Hepatocyte (in vitro differentiated cells): ENCODE measurements around the gene C1GALT1C1. TPM values are rescaled to one million over a fixed set of nuclear protein-coding genes. Genes with fewer than 3 reads are reported as not detected.
A peak's percentile ranks its signal among the peaks of the same experiment; 100 is the strongest.

Experiments
- DNase-seq: peaks from one replicate; pipeline ENCODE4 v3.0.0-alpha.2; 2016; ENCODE audit warnings: low spot score
- H2AFZ ChIP-seq: fragments of 200-600 bp; sonication (generic); 2 replicates; pipeline ENCODE4 v1.6.0; 2016; ENCODE audit warnings: antibody characterized with exemption, mild to moderate bottlenecking
- H3K27ac ChIP-seq: fragments of 200-600 bp; sonication (generic); 2 replicates; pipeline ENCODE4 v1.5.1; 2016; ENCODE audit warnings: mild to moderate bottlenecking
- H3K27me3 ChIP-seq: fragments of 200-600 bp; sonication (generic); 2 replicates; pipeline ENCODE4 v1.6.1; 2016
- H3K36me3 ChIP-seq: fragments of 200-600 bp; sonication (generic); replicated peaks from 2 replicates; pipeline ENCODE4 v1.5.1; 2016; ENCODE audit warnings: low read depth; ENCODE audit not compliant: insufficient read depth
- H3K4me1 ChIP-seq: fragments of 200-600 bp; sonication (generic); 2 replicates; pipeline ENCODE4 v1.5.1; 2016; ENCODE audit warnings: mild to moderate bottlenecking, moderate library complexity; ENCODE audit not compliant: insufficient read depth
- H3K4me2 ChIP-seq: fragments of 200-600 bp; sonication (generic); 2 replicates; pipeline ENCODE4 v1.6.0; 2016
- H3K4me3 ChIP-seq: fragments of 200-600 bp; sonication (generic); 2 replicates; pipeline ENCODE4 v1.5.1; 2016; ENCODE audit warnings: mild to moderate bottlenecking
- H3K79me2 ChIP-seq: fragments of 200-600 bp; sonication (generic); 2 replicates; pipeline ENCODE4 v1.6.0; 2017; ENCODE audit warnings: mild to moderate bottlenecking
- H3K9me2 ChIP-seq: fragments of 200-600 bp; sonication (generic); replicated peaks from 2 replicates; pipeline ENCODE4 v1.6.0; 2017; ENCODE audit warnings: mild to moderate bottlenecking; ENCODE audit not compliant: insufficient read depth
- H3K9me3 ChIP-seq: fragments of 200-600 bp; sonication (generic); 2 replicates; pipeline ENCODE4 v1.5.1; 2016; ENCODE audit warnings: low read depth, mild to moderate bottlenecking
- H4K20me1 ChIP-seq: fragments of 200-600 bp; sonication (generic); 2 replicates; pipeline ENCODE4 v1.6.0; 2016; ENCODE audit warnings: mild to moderate bottlenecking; ENCODE audit not compliant: insufficient read depth, poor library complexity, severe bottlenecking
- EZH2 ChIP-seq: fragments of 200-600 bp; sonication (generic); IDR thresholded peaks from 2 replicates; pipeline ENCODE4 v1.6.1; 2016; ENCODE audit warnings: antibody characterized with exemption, mild to moderate bottlenecking, borderline replicate concordance
- EZH2phosphoT487 ChIP-seq: fragments of 200-600 bp; sonication (generic); IDR thresholded peaks from one replicate; pipeline ENCODE4 v1.6.1; 2018; ENCODE audit warnings: antibody characterized with exemption, mild to moderate bottlenecking, low read depth, moderate library complexity; ENCODE audit not compliant: unreplicated experiment, severe bottlenecking
- WGBS: methylation state at CpG from one replicate; pipeline ENCODE4 v1.1.6; 2016; ENCODE audit warnings: low lambda C conversion rate; ENCODE audit errors: missing lambda C conversion rate; 5-methylcytosine and 5-hydroxymethylcytosine counted together
- polyA plus RNA-seq: library from polyadenylated mRNA; unstranded; fragments of >200 nt; fragmentation: Nextera tagmentation; extraction: Ambion mirVana; gene quantifications from 2 replicates; pipeline ENCODE4 v1.2.1, GENCODE V29; 2016
- total RNA-seq: library from RNA; depleted of rRNA; stranded (reverse); fragments of >200 nt; gene quantifications from 2 replicates; pipeline ENCODE4 v1.2.3, GENCODE V29; 2014
- TF ChIP-seq, protein P1 (sequence below): fragments of 200-600 bp; sonication (generic); IDR thresholded peaks from 2 replicates; pipeline ENCODE4 v1.5.1; 2016; ENCODE audit warnings: antibody characterized with exemption, mild to moderate bottlenecking; ENCODE audit not compliant: poor library complexity

Gene C1GALT1C1
- total and polyA plus RNA-seq, 2 experiments from 2014 or later = 34.0 to 50.9 TPM

DNA sequence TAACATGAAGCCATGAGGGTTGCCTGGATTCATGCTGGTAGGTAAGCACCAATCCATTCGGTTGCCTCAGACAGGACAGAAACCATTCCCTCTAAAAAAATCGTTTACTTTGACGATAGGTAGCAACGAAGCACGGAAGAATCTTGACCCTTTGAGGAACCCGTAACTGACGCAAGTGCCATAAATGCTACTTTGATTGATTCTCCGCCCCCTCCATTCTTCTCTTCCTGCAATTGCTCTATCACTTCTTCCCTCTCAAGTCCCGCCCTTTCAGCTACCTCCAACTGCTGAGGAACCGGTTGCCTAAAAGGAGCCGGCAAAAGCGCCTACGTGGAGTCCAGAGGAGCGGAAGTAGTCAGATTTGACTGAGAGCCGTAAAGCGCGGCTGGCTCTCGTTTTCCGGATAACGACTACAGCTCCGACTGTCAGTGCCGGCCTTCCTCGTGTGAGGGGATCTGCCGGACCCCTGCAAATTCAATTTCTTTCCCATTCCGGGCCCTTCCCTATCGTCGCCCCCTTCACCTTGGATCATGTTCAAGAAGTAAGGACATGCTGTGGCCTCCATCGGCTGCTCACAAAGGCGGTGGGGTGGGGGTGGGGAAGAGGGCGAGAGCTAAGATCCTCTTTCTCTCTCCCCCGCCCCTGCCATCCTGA lies 26.0 kb downstream of the C1GALT1C1 start, which contains the start of gene MCTS1:
MCTS1 (plus strand) TSS at position 395 of the 654 bp plus-strand sequence; CDS start at position 531, 136 bp downstream.
- Histone ChIP-seq H3K27ac (peak within 1 kb of the TSS; percentile 97), H3K9me2 (no peaks in the 10 kb centered on the region), H3K4me3 (peak within 1 kb of the TSS; percentile 47), H3K79me2 (peaks cover 18% of the 10 kb centered on the region), H3K4me2 (peak within 1 kb of the TSS; percentile 76), H3K36me3 (no peaks in the 10 kb centered on the region), H3K4me1 (no peaks in the 10 kb centered on the region), H4K20me1 (no peaks in the 10 kb centered on the region), H3K27me3 (no peaks in the 10 kb centered on the region), H2AFZ (peak within 1 kb of the TSS; percentile 50), H3K9me3 (no peaks in the 10 kb centered on the region)
- peak; percentile 91 for DNase-seq
- no peak for TF ChIP-seq EZH2
- no peak for TF ChIP-seq EZH2phosphoT487
- TF ChIP-seq, protein P1, sequence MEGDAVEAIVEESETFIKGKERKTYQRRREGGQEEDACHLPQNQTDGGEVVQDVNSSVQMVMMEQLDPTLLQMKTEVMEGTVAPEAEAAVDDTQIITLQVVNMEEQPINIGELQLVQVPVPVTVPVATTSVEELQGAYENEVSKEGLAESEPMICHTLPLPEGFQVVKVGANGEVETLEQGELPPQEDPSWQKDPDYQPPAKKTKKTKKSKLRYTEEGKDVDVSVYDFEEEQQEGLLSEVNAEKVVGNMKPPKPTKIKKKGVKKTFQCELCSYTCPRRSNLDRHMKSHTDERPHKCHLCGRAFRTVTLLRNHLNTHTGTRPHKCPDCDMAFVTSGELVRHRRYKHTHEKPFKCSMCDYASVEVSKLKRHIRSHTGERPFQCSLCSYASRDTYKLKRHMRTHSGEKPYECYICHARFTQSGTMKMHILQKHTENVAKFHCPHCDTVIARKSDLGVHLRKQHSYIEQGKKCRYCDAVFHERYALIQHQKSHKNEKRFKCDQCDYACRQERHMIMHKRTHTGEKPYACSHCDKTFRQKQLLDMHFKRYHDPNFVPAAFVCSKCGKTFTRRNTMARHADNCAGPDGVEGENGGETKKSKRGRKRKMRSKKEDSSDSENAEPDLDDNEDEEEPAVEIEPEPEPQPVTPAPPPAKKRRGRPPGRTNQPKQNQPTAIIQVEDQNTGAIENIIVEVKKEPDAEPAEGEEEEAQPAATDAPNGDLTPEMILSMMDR = no peak
- WGBS = 41% methylated on average over 31 of the region's 31 CpGs

DNA sequence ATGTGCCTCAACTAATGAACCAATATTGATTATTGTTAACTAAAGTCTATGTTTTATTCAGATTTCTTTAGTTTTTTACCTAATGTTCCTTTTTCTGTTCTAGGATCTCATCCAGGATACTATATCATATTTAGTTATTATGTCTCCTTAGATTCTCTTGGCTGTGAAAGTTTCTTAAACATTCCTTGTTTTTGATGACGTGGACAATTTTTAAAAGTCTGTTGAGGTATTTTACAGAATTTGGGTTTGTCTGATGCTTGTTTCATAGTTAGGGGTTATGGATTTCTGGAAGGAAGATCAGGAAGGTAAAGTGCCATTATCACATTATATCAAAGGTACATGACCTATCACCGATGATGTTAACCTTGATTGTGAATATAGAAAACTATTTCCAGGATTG lies 44.2 kb downstream of the C1GALT1C1 start:
- H3K9me3 ChIP-seq = no peaks in the 10 kb centered on the region
- no peaks in the 10 kb centered on the region for H3K27me3 ChIP-seq
- no peak for DNase-seq
- no peak overlapping the region for H2AFZ ChIP-seq
- WGBS = 85% methylated on average over 2 of the region's 2 CpGs
- H3K4me3 ChIP-seq = no peak overlapping the region
- H3K36me3 ChIP-seq = no peaks in the 10 kb centered on the region
- H3K4me2 ChIP-seq = no peak overlapping the region
- no peaks in the 10 kb centered on the region for H3K79me2 ChIP-seq
- no peaks in the 10 kb centered on the region for H4K20me1 ChIP-seq
- TF ChIP-seq, protein P1 = no peak
- no peak for TF ChIP-seq EZH2
- TF ChIP-seq EZH2phosphoT487 = no peak
- no peaks in the 10 kb centered on the region for H3K9me2 ChIP-seq
- no peak overlapping the region for H3K27ac ChIP-seq
- no peaks in the 10 kb centered on the region for H3K4me1 ChIP-seq

Other genes starting within 250 kb of the C1GALT1C1 start
- 223 and 228 TPM in 2 replicates for gene LAMP2, start 160.8 kb downstream of the C1GALT1C1 start, total RNA-seq
- 163 and 175 TPM in 2 replicates for gene LAMP2, start 160.8 kb downstream of the C1GALT1C1 start, polyA plus RNA-seq
- gene CUL4B, start 69.1 kb downstream of the C1GALT1C1 start, total RNA-seq = 46.4 and 50.5 TPM in 2 replicates
- 15.5 and 16.9 TPM in 2 replicates for gene CUL4B, start 69.1 kb downstream of the C1GALT1C1 start, polyA plus RNA-seq
- 44.6 and 46.0 TPM in 2 replicates for gene MCTS1, start 26.0 kb downstream of the C1GALT1C1 start, total RNA-seq
- 66.5 and 72.6 TPM in 2 replicates for gene MCTS1, start 26.0 kb downstream of the C1GALT1C1 start, polyA plus RNA-seq
- not detected in 2 replicates for gene CT47B1, start 245.8 kb upstream of the C1GALT1C1 start, total RNA-seq
- not detected in 2 replicates for gene CT47B1, start 245.8 kb upstream of the C1GALT1C1 start, polyA plus RNA-seq